ENCODE results near the gene PITPNM1.

Gene PITPNM1

GRCh38 chr11:67451658-67451976 lies 53.5 kb downstream of the PITPNM1 start:
- no peak for TF ChIP-seq CTCF (IDR thresholded peaks at IDR 0.05; ENCODE audit: insufficient read depth, low read depth, low read length, missing control alignments)
- no peak overlapping the region for H3K4me3 ChIP-seq (ENCODE audit: low read length)
- DNase-seq (ENCODE audit: low read depth): no peak

DNA sequence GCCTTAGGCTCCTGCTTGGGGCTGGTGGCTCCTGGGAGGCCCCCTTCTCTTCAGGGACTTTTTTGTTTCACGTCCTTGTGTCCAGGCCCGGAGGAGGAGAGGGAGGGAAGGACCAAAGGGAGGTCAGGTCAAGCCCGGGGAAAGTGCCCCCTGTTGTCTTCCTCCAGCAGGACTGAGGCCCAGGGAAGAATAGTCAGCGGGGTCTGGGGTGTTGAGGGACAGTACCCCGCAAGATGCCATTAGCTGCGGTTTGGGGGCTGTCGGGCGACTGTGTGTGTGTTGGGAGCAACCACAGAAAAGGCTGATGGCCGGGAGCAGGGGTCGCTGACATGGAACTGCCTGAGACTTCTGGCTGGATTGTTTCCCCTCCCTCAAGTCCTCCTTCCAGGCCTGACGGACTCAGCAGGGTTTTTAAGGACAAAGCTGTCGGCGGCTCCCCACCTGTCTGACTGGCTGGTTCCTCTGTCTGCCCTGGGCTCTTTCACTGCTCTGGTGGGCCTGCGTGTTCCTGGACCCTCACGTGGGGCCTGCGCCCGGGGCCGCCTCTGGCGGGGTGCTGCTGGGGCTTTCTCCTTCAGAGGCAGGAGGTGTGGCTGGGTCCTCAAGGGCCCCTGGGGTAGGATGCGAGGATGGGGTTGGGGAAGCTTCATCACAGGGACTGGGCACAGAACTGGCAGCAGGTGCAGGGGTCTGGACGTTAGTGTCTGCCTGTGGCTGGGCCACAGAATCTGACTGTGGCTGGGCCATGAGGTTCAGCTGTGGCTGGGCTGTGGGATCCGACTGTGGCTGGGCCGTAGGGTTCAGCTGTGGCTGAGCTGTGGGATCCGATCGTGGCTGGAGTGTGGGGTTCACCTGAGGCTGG lies 54.1 kb downstream of the PITPNM1 start:
- no peak overlapping the region for H3K4me3 ChIP-seq (ENCODE audit: low read length)
- TF ChIP-seq CTCF (IDR thresholded peaks at IDR 0.05; ENCODE audit: insufficient read depth, low read depth, low read length, missing control alignments): no peak
- DNase-seq (ENCODE audit: low read depth): no peak

DNA sequence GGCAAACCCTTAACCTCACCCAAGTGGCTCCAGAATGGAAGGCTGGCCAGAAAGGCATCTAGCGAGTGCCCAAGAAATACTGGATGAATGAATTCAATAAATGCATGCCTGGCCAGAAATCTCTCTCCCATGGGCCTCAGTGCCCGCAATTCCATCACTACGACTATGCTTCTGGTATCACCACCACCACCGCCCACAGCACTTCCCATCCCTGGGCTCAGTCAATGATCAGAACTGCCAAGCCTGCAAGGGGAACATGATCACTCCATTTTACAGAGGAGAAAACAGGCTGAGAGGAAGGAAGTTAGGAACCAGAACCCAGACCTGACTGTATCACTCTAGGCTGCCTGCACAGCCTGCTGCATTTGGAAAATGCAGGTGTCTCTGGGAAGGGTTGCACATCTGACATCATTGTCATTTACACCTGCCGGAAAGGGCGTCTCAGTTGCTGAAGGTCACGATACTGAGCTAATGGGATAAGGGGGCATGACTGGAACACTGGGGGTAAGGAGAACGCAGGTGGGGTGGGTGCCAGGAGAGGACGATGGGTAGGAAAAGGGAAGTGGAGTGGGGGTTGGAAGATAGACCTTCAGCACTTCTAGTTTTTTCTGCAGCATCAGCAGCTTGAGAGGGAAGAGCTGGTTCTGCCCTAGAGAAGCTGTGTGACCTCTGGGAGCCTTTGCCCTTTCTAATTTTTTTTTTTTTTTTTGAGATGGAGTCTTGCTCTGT lies 55.9 kb downstream of the PITPNM1 start:
- DNase-seq (ENCODE audit: low read depth): no peak
- no peak for TF ChIP-seq CTCF (IDR thresholded peaks at IDR 0.05; ENCODE audit: insufficient read depth, low read depth, low read length, missing control alignments)

DNA sequence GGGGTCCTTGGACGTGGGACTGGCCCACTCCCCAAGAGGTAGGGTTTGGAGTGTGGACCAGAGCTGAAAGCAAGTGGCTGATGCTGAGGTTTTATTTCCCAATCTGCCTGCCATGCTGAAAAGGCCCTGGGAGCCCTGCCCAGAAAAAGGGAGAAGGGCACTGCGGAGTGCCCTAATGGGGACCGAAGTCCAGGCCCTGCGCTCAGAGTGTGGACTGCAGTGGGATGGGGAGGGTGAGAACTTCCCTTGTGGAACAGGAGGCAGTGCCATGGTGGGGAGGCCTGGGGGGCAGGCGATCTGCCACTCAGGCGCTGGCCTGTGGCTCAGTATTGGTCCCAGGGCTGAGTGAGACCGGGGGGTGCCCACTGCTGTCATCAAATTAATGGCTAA lies 56.9 kb downstream of the PITPNM1 start:
- H3K4me3 ChIP-seq (ENCODE audit: low read length): no peak overlapping the region
- no peak for DNase-seq (ENCODE audit: low read depth)
- TF ChIP-seq CTCF (IDR thresholded peaks at IDR 0.05; ENCODE audit: insufficient read depth, low read depth, low read length, missing control alignments): no peak

More for the DNA sequence above, 55.9 kb downstream of the PITPNM1 start:
- no peak overlapping the region for H3K4me3 ChIP-seq (ENCODE audit: low read length)

- DNase-seq (ENCODE audit: low read depth): no peak
- no peak for TF ChIP-seq CTCF (IDR thresholded peaks at IDR 0.05; ENCODE audit: insufficient read depth, low read depth, low read length, missing control alignments)
- H3K4me3 ChIP-seq (ENCODE audit: low read length): no peak overlapping the region
Measured at GRCh38 chr11:67445515-67445914, 59.6 kb downstream of the PITPNM1 start.

GRCh38 chr11:67442504-67443404 lies 62.4 kb downstream of the PITPNM1 start:
- no peak for TF ChIP-seq CTCF (IDR thresholded peaks at IDR 0.05; ENCODE audit: insufficient read depth, low read depth, low read length, missing control alignments)
- no peak for DNase-seq (ENCODE audit: low read depth)
- H3K4me3 ChIP-seq (ENCODE audit: low read length): peak overlapping the region; percentile 76

Data from epithelial cell of esophagus (primary cell).